SK-N-DZ (cell line): Measurements from ENCODE around the gene TTC34.
"Not testable (repeated sequence)": the region's sequence is repeated elsewhere in the genome, so short reads cannot be mapped to it uniquely, and the experiment has no call there.

Experiments
- DNase-seq: peaks from one replicate; pipeline ENCODE4 v3.0.0-alpha.2; 2015; ENCODE audit warnings: low spot score

The TTC34 gene

DNA sequence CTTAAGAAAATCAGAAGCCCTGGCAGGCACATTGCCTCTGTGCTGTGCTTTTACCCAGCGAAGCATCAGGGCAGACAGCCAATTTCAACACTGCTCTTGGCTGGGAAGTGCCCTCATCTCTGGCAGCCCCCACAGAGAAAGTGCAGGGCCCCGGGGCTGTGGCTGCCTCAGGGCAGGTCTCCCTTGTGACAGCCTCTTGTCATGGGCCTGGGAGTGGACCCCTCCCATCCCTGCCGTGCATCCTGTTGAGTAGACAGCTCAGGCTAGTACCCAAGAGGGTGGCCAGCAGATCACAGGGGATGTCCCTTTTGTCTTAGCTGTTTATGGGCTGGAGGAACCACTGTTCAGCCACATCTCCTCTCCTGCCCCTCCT lies 23.3 kb downstream of the TTC34 start:
- DNase-seq: no peak

DNA sequence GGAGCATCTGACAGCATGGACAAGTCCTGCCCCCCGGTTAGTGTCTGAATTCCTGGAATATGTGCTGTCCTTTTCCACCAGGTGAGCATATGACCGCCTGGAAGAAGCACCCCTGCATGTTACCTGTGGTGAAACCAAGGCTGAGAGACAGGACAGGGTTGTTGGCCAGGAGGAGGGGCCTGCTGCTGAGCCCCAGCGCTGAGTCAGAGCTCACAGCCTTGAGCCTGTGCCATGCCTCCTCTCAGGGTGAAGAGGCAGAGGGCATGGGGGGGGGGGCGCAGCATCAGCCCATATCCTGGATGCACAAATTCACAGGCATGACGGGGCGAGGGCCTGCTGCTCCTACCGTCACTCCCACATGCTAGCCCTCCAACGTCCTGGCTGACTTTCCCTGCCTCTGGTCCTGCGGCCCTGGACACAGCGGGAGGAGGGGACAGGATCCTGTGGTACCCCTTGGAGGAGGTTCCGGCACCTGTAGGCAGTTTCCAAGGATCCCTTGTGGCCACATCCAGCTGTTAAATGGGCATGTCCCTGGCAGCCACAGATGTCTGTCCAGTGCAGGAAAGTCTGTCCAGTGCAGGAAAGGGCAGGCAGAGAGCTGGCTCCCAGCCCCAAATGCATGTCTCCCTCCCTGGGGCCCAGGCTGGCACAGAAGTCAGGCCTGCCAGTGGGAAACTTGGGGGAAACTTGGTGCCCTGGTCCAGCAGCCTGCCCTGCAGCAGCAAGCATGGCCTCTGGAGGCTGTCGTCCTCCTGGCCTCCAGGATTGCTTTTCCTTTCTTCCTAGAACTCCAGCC lies 23.9 kb downstream of the TTC34 start:
- DNase-seq: no peak

GRCh38 chr1:2775333-2775732 lies 26.2 kb downstream of the TTC34 start:
- DNase-seq: not testable (repeated sequence)

- DNase-seq: not testable (repeated sequence)
Measured at GRCh38 chr1:2768052-2768451, 33.4 kb downstream of the TTC34 start.

- not testable (repeated sequence) for DNase-seq
Measured at GRCh38 chr1:2759433-2759832, 42.1 kb downstream of the TTC34 start.

DNA sequence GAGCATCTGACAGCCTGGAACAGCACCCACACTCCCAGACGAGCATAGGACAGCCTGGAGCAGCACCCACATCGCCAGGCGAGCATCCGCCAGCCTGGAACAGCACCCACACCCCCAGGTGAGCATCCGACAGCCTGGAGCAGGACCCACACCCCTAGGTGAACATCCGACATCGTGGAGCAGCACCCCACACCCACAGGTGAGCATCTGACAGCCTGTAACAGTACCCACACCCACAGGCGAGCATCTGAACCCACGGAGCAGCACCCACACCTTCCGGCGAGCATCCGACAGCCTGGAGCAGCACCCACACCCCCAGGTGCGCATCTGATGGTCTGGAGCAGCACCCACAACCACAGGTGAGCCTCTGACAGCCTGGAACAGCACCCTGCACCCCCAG lies 44.0 kb downstream of the TTC34 start:
- DNase-seq: not testable (repeated sequence)

DNA sequence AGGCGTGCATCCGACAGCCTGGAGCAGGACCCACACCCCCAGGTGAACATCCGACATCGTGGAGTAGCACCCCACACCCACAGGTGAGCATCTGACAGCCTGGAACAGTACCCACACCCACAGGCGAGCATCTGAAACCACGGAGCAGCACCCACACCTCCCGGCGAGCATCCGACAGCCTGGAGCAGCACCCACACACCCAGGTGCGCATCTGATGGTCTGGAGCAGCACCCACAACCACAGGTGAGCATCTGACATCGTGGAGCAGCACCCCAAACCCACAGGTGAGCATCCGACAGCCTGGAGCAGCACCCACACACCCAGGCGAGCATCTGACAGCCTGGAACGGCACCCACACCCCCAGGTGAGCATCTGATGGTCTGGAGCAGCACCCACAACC lies 46.1 kb downstream of the TTC34 start:
- DNase-seq: not testable (repeated sequence)

DNA sequence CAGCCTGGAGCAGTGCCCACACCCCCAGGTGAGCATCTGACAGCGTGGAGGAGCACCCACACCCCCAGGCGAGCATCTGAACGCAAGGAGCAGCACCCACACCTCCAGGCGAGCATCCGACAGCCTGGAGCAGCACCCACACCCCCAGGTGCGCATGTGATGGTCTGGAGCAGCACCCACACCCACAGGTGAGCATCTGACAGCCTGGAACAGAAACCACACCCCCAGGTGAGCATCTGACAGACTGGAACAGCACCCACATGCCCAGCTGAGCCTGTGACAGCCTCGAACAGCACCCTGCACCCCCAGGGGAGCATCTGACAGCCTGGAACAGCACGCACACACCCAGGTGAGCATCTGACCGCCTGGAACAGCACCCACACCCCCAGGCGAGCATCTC lies 46.9 kb downstream of the TTC34 start:
- DNase-seq: not testable (repeated sequence)

- DNase-seq: not testable (repeated sequence)
Measured at GRCh38 chr1:2752503-2752902, 49.0 kb downstream of the TTC34 start.

GRCh38 chr1:2751866-2752265 lies 49.6 kb downstream of the TTC34 start:
- DNase-seq: not testable (repeated sequence)

DNA sequence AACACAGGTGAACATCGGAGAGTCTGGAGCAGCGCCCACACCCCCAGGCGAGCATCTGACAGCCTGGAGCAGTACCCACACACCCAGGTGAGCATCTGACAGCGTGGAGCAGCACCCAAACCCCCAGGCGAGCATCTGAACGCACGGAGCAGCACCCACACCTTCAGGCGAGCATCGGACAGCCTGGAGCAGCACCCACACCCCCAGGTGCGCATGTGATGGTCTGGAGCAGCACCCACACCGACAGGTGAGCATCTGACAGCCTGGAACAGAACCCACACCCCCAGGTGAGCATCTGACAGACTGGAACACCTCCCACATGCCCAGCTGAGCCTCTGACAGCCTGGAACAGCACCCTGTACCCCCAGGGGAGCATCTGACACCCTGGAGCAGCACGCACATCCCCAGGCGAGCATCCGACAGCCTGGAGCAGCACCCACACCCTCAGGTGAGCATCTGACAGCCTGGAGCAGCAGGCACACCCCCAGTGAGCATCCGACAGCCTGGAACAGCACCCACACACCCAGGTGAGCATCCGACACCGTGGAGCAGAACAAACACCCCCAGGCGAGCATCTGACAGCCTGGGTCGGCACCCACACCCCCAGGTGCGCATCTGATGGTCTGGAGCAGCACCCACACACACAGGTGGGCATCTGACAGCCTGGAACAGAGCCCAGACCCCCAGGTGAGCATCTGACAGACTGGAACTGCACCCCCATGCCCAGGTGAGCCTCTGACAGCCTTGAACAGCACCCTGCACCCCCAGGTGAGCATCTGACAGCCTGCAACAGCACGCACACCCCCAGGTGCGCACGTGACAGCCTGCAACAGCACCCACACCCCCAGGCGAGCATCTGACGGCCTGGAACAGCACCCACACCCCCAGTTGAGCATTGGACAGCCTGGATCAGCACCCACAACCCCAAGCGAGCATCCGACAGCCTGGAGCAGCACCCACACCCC lies 50.4 kb downstream of the TTC34 start:
- DNase-seq: not testable (repeated sequence)

GRCh38 chr1:2750041-2750680 lies 51.3 kb downstream of the TTC34 start:
- DNase-seq: not testable (repeated sequence)

DNA sequence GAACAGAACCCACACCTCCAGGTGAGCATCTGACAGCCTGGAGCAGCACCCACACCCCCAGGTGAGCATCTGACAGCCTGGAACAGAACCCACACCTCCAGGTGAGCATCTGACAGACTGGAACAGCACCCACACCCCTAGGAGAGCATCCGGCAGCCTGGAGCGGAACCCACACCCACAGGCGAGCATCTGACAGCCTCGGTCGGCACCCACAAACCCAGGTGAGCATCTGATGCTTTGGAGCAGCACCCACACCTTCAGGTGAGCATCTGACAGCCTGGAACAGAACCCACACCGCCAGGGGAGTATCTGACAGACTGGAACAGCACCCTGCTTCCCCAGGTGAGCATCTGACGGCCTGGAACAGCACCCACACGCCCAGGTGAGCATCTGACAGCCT lies 52.9 kb downstream of the TTC34 start:
- not testable (repeated sequence) for DNase-seq

DNA sequence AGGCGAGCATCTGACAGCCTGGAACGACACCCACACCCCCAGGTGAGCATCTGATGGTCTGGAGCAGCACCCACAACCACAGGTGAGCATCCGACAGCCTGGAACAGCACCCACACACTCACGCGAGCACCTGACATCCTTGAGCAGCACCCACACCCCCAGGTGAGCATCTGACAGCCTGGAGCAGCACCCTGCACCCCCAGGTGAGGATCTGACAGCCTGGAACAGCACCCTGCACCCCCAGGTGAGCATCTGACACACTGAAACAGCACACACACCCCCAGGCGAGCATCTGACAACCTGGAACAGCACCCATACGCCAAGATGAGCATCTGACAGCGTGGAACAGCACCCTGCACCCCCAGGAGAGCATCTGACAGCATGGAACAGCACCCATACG lies 106.7 kb downstream of the TTC34 start:
- not testable (repeated sequence) for DNase-seq

DNA sequence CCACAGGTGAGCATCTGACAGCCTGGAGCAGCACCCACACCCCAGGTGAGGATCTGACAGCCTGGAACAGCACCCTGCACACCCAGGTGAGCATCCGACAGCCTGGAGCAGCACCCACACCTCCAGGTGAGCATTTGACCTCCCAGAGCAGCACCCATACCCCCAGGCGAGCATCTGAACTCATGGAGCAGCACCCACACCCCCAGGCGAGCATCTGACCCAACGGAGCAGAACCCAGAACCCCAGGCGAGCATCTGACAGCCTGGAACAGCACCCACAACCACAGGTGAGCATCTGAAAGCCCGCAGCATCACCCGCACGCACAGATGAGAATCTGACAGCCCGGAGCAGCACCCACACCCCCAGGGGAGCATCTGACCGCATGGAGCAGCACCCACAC lies 111.3 kb downstream of the TTC34 start:
- DNase-seq: not testable (repeated sequence)

DNA sequence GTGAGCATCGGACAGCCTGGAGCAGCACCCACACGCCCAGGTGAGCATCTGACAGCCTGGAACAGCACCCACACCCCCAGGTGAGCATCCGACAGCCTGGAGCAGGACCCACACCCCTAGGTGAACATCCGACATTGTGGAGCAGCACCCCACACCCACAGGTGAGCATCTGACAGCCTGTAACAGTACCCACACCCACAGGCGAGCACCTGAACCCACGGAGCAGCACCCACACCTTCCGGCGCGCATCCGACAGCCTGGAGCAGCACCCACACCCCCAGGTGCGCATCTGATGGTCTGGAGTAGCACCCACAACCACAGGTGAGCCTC lies 113.2 kb downstream of the TTC34 start:
- not testable (repeated sequence) for DNase-seq

DNA sequence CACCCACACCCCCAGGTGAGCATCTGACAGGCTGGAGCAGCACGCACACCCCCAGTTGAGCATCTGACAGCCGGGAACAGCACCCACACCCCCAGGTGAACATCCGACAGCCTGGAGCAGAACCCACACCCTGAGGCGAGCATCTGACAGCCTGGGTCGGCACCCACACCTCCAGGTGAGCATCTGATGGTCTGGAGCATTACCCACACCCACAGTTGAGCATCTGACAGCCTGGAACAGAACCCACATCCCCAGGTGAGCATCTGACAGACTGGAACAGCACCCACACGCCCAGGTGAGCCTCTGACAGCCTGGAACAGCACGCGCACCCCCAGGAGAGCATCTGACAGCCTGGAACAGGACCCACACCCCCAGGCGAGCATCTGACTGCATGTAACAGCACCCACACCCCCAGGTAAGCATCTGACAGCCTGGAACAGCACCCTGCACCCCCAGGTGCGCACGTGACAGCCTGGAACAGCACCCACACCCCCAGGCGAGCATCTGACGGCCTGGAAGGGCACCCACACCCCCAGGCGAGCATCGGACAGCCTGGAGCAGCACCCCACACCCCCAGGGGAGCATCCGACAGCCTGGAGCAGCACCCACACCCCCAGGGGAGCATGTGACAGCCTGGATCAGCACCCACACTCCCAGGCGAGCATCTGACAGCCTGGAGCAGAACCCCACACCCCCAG lies 113.7 kb downstream of the TTC34 start:
- DNase-seq: peak; percentile 0

DNA sequence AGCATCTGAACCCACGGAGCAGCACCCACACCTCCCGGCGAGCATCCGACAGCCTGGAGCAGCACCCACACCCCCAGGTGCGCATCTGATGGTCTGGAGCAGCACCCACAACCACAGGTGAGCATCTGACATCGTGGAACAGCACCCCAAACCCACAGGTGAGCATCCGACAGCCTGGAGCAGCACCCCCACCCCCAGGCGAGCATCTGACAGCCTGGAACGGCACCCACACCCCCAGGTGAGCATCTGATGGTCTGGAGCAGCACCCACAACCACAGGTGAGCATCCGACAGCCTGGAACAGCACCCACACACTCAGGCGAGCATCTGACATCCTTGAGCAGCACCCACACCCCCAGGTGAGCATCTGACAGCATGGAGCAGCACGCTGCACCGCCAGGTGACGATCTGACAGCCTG lies 114.3 kb downstream of the TTC34 start:
- not testable (repeated sequence) for DNase-seq

GRCh38 chr1:2686091-2686863 lies 115.2 kb downstream of the TTC34 start:
- DNase-seq: not testable (repeated sequence)

DNA sequence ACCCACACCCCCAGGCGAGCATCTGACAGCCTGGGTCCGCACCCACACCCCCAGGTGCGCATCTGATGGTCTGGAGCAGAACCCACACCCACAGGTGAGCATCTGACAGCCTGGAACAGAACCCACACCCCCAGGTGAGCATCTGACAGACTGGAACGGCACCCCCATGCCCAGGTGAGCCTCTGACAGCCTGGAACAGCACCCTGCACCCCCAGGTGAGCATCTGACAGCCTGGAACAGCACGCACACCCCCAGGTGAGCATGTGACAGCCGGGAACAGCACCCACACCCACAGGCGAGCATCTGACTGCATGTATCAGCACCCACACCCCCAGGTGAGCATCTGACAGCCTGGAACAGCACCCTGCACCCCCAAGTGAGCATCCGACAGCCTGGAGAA lies 115.8 kb downstream of the TTC34 start:
- not testable (repeated sequence) for DNase-seq

GRCh38 chr1:2684878-2685277 lies 116.6 kb downstream of the TTC34 start:
- peak; percentile 0 for DNase-seq
